HT1080 (cell line): Measurements from ENCODE around the gene CLCA4. TPM values are rescaled to one million over a fixed set of nuclear protein-coding genes. Genes with fewer than 3 reads are reported as not detected.

Source experiments
- DNase-seq: peaks from one replicate; pipeline ENCODE4 v3.0.0-alpha.2; 2015; ENCODE audit warnings: low read depth
- polyA plus RNA-seq, 2 experiments: library from polyadenylated mRNA; depleted of rRNA; stranded (reverse); fragments of >200 nt; gene quantifications; 2 replicates each; pipeline ENCODE4 v1.2.3, GENCODE V29; 2015
- total RNA-seq: library from RNA; depleted of rRNA; stranded (reverse); fragments of >200 nt; shearing (Covaris generic); gene quantifications from 2 replicates; pipeline ENCODE4 v1.2.3, GENCODE V29; 2014; rRNA removed

CLCA4 gene, protein sequence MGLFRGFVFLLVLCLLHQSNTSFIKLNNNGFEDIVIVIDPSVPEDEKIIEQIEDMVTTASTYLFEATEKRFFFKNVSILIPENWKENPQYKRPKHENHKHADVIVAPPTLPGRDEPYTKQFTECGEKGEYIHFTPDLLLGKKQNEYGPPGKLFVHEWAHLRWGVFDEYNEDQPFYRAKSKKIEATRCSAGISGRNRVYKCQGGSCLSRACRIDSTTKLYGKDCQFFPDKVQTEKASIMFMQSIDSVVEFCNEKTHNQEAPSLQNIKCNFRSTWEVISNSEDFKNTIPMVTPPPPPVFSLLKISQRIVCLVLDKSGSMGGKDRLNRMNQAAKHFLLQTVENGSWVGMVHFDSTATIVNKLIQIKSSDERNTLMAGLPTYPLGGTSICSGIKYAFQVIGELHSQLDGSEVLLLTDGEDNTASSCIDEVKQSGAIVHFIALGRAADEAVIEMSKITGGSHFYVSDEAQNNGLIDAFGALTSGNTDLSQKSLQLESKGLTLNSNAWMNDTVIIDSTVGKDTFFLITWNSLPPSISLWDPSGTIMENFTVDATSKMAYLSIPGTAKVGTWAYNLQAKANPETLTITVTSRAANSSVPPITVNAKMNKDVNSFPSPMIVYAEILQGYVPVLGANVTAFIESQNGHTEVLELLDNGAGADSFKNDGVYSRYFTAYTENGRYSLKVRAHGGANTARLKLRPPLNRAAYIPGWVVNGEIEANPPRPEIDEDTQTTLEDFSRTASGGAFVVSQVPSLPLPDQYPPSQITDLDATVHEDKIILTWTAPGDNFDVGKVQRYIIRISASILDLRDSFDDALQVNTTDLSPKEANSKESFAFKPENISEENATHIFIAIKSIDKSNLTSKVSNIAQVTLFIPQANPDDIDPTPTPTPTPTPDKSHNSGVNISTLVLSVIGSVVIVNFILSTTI
- total RNA-seq, result not detected in 2 replicates
- polyA plus RNA-seq (2015; cell fraction: cytosol; rRNA removed), result not detected in 2 replicates
- polyA plus RNA-seq (2015; cell fraction: nucleus; rRNA removed), result not detected in 2 replicates

DNA sequence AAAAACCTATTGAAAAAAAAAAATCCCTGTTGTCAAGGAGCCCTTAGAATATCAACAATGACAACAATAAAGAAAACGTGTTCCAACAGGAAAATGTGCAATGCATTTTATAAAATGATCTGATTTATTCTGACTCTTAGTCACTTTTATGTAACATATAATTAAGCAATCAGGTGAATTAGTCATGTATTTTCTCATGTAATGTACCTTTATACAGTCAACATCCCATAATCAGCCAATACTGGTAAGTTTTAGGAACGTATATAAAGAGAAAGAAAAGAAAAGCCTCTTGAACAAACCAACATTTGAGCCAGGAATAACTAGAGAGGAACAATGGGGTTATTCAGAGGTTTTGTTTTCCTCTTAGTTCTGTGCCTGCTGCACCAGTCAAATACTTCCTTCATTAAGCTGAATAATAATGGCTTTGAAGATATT, at the start of gene CLCA4:
CLCA4 (plus strand) TSS at position 292 of the 435 bp plus-strand sequence; CDS start at position 334, 42 bp downstream.
- no peak for DNase-seq

DNA sequence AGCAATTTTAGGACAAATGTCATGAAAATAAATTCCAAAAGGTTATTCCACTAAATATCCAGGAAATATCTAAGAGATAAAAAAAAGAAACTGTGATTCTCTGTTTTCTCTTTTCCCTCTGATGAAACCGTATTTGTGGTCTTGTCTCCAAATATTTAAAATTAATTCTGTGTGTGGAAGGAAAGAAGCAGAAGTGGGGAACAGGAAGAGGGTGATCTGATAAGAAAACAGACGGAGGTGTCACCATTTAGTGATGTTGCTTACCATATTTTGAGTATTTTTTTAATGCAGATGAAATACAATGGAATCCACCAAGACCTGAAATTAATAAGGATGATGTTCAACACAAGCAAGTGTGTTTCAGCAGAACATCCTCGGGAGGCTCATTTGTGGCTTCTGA, 48.6 kb upstream of the CLCA4 start:
- no peak for DNase-seq

DNA sequence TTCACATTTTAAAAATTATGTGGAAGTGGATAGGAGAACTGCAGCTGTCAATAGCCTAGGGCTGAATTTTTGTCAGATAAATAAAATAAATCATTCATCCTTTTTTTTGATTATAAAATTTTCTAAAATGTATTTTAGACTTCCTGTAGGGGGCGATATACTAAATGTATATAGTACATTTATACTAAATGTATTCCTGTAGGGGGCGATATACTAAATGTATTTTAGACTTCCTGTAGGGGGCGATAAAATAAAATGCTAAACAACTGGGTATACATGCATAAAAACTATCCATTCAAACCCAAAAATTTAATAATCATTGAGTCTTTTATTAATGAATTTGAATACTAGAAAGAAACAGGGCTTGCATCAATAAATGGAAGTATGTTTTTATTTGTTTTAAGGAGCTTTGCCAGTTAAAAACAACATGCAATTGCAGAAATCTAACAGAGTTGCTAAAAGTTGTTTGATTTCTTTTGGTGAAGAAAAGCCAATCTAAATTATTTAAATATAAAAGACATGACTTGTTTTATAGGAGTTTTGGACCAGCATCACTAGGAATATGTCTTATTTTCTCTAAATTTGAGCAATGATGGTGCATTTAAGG, 46.8 kb upstream of the CLCA4 start:
- DNase-seq, result no peak

DNA sequence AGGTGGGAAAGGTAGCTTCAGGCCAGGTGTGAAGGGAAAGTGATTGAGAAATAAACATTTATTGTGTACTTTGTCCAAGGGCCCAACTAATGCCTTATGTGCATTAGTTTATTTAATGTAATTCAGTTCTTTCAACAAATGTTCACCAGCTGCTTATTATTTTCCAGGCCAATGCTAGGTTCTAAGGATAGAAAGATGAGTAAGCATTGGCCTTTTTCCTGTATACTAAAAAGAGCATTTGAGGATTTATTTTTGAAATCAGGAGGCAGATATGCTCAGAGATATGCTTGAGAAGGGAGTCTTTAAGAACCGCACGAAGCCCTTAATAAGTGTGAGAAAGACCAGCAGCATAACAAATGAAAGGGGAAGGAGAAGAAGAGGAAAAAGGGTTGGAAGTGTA, 46.2 kb upstream of the CLCA4 start:
- DNase-seq, result no peak

DNA sequence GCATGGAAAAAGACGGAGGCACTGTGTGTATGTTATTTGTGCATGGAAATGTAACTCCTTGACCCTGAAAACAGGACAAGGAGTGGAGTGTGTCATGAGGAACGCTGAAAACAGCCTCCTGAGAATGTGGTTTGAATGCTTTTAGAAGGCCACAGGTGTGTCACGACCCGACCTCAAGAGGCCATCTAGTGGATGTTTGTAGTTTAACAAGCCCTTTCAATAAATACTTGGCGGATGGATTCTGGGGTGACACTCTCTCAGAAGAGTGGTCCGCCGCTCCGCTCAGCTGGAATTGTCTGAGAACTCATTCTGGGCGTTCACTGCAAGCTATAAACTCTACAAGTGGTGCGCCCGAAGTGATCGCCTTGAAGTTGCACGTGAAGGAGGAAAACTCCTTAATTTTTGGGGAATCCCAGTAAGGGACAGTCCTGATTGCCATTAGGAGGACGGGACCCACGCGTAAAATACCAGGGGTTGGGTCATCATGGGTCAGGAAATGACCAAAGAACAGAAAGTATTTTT, 44.7 kb upstream of the CLCA4 start:
- DNase-seq, result peak; percentile 33

DNA sequence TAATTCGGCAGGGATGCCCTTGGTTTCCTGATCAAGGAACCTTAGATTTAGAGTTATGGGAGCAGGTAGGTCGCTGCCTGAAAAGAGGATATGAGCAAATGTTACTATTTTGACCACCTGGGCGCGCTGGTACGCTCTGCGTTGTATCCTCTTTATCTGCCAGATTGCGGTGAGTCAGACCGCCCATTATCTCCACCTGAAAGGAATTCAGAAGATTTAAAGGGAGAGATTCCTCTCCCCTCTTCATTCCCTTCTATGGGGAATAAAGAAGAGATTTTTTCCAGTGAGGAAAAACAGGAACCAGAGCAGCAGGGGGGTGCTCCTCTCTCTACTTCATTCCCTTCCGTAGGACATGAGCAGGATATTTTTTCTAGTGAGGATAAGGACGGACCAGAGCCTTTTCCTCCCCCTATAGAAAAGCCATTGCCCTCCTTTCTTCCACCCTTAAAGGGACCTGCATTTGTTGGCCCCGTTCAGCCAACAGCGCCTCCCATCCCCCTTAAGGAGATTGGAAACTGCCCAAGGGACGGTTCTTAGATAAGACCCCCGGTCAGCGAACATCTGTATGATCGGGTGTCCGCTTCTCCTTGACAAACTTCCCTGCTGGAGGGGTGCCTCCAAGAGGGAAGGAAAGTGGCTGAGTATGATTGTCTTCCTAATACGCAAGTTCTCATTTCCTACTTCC, 44.0 kb upstream of the CLCA4 start:
- DNase-seq, result no peak

DNA sequence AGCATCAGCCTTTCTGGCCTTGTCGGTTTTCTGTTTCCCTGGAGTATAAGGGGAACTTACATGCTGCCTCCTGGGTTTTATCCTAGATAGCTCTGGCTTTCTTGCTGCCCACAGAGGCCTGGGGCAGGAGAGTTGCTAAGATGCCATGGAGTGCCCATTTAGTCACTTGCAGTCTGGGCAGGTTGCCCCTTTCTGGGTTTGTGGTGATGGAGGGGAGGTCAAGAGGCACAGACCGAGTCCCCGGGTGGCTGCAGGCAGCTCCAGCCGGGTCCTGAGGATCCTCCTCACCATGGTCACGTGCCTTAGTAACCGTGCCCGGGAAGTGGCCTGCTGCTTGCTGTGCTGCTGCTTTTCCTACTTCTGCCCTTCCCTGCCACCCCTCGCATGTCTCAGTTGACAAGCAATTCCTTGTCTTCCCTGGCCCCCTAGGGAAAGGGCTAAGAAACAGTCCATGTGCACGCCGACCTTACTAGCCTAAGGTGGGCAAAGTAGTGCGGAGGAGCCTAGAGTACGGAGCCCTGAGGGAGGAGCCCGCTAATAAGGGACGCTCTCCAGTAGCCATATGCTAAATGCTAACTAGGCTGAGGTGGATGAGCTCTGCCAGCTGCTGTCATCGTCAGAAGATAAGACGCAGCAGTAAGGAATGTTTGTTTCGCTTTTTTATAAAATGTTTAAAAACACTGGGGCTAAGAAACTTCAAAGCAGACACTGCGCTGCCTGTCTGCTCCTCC, 43.3 kb upstream of the CLCA4 start:
- no peak for DNase-seq

DNA sequence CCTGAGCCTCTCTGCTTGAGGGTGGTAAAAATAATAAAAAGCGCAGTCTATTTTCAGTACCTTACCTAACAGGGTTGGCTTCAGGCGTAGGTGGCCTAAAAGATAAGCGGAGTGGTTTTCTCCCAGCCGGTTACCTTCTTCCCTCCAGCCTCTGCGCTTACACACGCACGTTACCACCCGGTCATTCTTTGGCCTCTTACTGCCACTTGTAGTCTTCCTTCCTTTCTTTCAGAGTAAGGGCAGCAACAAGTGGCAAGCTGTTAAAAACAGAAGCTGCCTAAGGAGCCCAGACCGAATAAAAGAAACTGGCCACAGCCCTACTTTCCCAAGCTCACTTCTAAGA, 42.8 kb upstream of the CLCA4 start:
- DNase-seq, result no peak

DNA sequence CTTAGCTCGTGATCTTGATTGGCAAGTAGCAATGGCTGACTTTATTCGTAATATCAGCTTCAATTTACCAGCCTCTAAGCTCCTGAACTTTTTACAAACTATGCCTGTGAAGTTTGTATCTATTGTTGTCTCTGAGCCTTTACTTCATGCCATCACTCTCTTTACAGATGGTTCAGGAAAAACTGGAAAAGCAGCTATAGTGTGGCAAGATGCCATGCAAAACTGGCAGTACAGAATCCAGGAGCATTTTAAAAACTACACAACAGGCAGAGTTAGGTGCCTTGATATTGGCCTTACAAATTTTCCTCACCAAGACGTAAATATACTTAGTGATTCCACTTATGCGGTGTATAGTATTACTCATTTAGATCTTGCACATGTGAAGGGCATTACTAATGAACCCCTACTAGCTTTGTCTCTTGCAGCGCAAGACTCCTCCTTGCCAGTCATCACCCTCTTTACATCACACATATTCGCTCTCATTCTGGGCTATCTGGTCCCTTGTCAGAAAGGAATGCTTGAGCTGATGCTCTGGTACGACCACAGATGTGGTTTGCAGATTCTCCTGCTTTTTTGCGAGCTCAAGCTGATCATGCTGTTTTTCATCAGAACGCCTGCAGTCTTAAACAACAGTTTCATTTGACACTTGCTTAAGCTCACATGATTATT, 41.8 kb upstream of the CLCA4 start:
- no peak for DNase-seq

DNA sequence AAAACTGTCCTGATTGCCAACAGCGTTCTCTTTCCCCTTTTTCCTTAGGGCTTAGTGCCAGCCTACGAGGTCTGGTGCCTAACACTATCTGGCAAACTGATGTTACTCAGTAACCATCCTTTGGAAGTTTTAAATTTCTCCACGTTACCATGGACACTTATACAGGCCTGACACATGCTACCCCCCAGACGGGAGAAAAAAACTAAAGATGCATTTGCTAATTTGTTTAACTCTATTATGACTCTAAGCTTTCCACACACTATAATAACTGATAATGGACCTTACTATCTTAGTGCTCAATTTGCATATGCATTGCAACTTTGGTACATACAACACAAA, 41.3 kb upstream of the CLCA4 start:
- DNase-seq, result no peak

DNA sequence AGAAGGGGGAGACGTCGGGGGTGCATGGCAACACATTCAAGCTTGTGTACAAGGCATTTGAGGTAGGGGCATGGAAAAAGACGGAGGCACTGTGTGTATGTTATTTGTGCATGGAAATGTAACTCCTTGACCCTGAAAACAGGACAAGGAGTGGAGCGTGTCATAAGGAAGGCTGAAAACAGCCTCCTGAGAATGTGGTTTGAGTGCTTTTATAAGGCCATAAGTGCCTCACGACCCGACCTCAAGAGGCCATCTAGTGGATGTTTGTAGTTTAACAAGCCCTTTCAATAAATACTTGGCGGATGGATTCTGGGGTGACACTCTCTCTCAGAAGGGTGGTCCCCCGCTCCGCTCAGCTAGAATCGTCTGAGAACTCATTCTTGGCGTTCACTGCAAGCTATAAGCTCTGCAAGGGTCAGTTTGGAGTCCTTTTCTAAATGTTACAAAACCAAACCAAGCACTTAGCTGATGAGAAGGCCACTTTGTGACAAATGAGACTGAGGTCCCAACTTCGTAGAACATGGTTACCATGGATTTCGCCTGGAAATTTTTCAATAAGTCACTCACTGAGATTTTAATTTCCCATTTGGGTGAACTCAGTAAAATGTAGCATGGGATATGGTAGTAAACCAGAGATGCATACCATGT, 38.8 kb upstream of the CLCA4 start:
- DNase-seq, result peak; percentile 40

DNA sequence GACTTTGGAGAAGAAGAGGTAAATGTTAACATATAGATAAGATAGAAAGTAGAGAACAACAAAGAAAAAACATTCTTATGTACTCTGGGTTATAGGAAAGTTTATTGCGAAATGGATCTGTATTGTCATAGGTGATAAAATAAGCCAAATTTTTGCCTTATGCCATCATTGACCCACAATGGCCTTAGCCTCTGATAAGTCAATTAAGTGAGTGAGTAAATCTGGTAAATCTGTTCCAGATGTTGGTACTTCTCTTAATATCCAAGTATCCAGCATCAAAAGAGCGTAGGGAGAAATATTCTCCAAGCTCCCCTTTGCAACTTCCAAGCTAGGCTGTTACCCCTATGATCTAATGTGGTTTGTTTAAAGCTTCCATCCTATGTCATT, 38.3 kb upstream of the CLCA4 start:
- no peak for DNase-seq

DNA sequence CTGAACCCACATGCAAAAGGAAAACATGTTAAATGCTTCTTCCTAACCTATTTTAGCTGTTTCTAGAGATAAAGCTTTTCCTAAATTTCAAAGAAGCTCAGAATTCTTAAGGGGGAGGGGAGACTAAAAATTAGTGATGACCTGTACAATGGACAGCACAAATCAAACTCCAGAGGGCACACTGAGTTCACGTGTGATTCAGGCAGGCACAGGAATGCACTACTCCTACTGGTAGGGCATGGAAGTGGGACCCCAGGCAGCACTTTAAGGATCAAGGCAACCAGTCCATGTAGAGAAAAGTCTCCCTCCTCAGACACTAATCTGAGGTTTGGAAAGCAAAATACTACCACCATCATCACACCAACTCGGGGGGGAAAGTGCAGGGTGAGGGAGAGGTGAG, 31.3 kb upstream of the CLCA4 start:
- peak; percentile 41 for DNase-seq

DNA sequence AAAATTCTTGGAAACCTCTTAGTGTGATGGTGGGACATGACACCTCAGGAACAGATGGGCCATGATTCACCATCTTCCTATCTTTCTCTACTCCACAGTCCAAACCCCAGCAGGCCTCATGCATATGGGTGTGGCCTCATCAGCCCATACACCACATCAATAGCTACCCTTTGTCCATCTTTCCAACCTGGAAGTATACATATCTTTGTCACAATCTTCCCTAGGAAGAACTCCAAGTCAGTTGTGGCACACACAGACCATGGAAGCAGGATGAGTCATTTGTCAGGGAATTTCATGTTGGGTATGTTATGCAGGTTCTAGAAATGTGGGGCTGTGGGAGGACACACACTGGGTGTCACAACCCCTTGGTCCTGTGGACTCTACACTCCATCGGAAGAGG, 30.5 kb upstream of the CLCA4 start:
- peak; percentile 58 for DNase-seq

DNA sequence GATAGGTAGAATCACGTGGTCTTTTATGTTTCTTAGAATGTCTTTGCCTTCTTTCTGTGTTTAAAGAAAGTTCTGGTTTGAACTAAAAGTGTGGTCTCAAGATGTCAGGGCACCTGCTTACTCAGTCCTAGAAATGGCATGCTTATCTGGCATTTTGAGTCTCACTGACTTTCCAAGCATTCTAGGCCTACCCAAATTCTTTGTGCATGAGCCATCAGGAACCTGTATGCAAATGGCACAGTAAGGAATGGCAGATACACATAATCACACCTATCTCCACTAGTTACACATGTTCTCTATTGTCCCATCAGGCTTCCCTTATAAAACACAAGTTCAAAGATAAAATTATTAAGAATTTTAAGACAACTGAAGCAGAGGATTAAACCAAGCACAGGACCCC, 29.5 kb upstream of the CLCA4 start:
- peak; percentile 15 for DNase-seq

DNA sequence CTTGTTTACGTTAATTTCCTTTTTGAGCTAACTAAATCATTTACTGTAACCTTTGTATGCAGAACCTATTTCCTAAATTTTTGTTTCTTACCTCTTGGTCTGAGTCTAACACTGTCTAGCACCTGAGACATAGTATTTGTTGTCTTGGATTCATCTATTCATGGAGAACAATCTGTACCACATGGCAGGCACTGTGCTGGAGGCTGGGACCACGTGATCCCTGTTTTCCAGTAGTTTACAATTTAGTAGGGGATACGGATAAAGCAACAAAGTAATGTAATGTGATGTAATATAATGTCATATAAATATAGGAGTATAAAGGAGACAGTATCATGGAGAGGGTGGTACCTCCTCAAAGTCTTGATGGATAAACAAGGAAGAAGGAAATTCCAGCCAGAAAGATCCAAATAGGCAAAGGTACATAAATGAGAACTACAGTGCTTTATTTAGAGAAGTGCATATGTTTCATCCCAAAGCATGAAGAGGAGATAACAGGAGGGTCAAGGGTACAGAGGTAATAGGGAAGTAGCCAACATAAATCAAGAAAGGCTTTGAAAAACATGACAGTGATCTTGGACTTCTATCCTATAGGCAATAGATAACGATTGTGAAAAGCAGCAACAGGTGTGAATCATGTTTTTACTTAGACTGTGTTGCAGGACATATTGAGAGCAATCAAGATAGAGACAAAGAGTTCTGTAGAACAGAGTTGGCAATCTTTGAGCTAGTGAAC, 25.9 kb upstream of the CLCA4 start:
- DNase-seq, result no peak

DNA sequence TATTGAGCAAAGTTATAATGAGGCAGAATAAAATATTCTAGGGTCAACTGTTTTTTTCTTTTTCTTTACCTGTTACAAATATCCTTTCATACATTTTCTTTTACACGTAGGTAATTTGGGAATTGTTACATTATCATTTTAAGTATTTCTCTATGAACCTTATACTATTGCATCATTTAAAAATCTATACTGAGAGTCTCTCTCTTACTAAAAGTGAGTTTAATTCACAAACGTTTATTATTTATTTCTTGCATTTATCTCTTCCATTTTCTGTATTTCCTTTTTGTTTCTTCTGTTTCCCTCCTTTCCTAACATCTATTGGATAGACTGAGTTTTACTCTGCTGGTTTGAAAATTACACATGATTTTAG, 25.4 kb upstream of the CLCA4 start:
- DNase-seq, result no peak

DNA sequence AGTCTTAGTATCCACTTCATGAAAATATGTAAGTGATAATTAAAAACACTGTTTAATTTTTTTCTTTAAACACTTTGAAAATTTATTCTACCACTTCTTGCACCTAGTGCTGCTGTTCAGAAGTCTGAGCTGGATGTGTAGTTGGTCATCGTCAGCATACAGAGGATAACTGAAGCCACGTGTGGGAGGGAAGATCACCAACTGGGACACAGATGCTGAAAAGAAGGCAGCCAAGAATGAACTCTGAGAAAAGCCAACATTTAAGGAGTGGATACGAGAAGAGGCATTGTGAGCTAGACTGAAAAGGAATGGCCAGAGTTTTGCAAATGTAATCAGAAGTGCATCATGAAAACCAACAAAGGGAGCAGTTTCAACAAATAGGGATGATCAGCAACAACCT, 24.6 kb upstream of the CLCA4 start:
- DNase-seq, result no peak
